Measurements from ENCODE around the gene GOLGA1.
"Not testable (repeated sequence)": the region's sequence is repeated elsewhere in the genome, so short reads cannot be mapped to it uniquely, and the experiment has no call there.

Gene GOLGA1

GRCh38 chr9:124940894-124941678, at the start of gene GOLGA1:
TSS of gene GOLGA1 (minus strand) at chr9:124941083. CDS start at chr9:124938711, 2,372 bp downstream.
- peak; percentile 94 for DNase-seq

- DNase-seq = no peak
Measured at GRCh38 chr9:124983698-124984097, 42.8 kb upstream of the GOLGA1 start.

GRCh38 chr9:124980431-124980830, 39.5 kb upstream of the GOLGA1 start:
- no peak for DNase-seq

DNA sequence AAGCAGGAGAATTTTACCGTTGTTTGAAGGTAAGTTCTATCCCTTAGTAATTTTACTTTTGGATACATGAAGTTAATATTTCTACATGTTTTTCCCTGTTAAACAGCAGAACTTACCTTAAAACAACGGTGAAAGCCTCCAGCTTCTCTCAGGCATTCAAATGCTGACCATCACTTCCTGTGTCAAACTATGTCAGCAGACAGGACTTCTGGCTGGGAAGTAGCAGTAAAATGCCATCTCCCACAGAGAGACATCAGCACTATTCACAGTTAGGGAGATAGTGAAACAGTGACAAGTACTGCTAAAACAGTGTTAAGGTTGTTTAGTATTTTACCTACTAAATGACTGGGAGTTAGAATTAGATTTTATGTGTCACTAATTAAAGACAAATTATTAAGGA, 34.2 kb upstream of the GOLGA1 start:
- no peak for DNase-seq

GRCh38 chr9:124973807-124974206, 32.9 kb upstream of the GOLGA1 start:
- no peak for DNase-seq

- no peak for DNase-seq
Measured at GRCh38 chr9:124972241-124972770, 31.4 kb upstream of the GOLGA1 start.

DNA sequence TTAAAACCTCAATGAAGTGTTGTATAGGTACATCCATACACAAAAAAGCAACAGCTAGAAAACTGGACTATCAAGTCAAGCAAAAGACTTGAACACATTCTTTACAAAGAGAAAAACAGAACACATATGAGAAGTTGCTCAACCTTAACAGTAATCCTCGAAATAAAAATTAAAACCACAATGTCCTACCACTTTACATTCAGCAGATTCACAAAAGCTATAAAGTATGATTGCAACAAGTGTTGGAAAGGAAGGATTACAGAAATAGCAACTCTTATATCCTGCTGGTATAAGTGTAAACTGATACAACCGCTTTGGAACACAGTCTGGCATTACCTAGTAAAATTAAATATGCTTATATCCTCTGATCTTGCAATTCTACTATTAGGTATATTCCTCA, 28.5 kb upstream of the GOLGA1 start:
- no peak for DNase-seq

DNA sequence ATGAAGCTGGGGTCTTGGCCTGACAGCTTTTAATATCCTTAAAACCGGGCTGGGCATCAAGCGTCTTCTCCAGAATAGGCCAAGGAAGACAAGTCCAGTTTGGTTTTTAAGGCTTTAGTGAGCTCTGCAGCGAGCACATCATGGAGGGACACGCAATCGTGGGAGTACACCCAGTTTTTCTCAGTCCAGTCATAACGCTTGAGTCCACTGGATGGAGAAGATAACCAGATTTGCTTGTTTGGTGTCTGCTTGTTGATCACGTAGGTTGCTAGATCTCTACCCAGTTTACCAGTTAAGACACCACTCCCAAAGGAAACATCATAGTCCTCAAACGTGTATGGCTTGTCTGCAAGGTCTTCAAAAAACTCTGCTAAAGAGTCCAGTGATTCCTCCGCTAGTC, 27.4 kb upstream of the GOLGA1 start:
- DNase-seq = no peak

- peak; percentile 13 to 52 for DNase-seq
Measured at GRCh38 chr9:124965775-124966568, 25.1 kb upstream of the GOLGA1 start.

DNA sequence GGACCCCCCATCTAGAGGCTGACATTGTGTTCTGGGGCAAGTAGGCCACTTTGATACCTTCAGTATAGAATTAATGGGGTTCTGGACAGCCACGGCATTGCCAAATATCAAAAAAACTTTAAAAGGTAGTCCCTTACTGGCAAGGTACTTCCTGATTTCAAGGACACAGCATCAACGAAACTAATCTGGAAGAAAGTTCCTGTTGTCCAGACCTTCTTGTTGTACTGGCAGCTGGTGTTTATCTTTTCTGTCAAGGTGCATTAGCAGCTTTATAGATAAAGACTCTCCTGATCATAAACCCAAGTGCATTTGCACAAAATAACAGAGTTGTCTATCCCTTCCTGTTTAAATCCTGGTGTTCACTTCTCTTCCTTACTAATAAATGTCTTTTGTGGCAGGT, 23.7 kb upstream of the GOLGA1 start:
- DNase-seq = no peak

DNA sequence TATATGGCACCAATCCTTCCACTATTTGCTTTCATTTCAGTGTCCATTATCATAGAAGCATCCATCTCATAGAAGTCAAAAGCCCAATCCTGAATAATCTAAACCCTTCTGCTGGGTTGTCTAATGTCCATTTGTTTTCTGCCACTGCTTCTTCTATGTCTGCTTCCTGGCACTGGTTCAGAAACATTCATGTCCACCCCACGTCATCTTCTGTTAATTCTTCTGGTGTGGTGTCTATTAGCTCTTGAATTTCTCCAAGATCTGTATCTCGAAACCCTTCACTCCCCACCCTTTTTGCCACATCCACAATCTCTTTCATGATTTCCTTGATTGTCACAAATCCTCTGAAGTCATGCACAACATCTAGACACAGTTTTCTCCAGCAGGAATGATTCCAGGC, 23.2 kb upstream of the GOLGA1 start:
- DNase-seq = no peak

GRCh38 chr9:124960409-124960752, 19.5 kb upstream of the GOLGA1 start:
- no peak for DNase-seq

DNA sequence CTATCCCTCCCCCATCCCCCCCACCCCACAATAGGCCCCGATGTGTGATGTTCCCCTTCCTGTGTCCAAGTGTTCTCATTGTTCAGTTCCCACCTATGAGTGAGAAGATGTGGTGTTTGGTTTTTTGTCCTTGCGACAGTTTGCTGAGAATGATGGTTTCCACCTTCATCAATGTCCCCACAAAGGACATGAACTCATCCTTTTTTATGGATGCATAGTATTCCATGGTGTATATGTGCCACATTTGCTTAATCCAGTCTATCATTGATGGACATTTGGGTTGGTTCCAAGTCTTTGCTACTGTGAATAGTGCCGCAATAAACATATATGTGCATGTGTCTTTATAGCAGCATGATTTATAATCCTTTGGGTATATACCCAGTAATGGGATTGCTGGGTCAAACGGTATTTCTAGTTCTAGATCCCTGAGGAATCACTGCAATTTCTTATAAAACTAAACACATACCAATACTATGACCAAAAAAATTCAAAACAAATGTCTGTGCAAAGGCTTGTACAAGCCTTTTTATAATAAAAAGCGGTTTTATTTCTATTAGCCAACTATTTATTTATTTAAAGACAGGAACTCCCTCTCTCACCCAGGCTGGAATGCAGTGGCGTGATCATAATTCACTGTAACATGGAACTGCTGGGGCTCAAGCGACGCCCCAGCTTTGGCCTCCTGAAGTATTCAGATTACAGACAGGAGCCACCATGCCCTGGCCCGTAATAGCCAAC, 19.0 kb upstream of the GOLGA1 start:
- not testable (repeated sequence) for DNase-seq

- no peak for DNase-seq
Measured at GRCh38 chr9:124954255-124954654, 13.4 kb upstream of the GOLGA1 start.

DNA sequence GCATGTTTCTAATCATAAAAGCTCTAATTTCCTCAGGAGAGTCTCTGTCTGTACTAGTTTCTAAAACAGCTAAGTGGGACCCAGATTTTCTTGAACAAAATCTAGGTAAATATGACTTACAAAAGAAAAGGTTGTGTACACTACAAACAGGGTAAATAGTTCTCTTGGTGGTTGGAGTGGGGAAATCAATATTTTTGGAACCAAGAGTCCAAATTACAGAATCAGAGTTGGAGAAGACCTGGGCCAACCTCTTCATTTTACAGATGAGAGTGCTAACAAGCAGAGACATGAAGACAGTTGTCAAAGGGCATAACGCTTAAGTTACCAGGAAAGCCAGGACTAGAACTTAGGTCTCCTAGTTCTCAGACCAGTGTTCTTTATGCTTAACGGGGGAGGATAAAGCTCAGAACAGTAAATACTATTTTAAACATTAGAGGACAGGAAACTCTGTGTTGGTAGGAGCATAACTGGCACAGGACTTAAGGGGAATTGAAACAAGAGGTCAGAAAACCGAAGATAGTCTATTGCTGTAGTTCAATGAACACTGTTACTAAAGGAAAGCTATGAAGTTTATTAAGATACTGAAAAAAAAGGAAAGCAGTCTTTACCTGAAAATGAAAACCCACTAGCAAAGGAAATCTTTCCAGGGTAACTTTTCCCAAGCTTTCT, 9.3 kb upstream of the GOLGA1 start:
- DNase-seq = no peak

- DNase-seq = no peak
Measured at GRCh38 chr9:124949387-124949786, 8.5 kb upstream of the GOLGA1 start.

GRCh38 chr9:124947727-124948391, 7.0 kb upstream of the GOLGA1 start:
- DNase-seq = no peak

- no peak for DNase-seq
Measured at GRCh38 chr9:124946167-124946566, 5.3 kb upstream of the GOLGA1 start.

DNA sequence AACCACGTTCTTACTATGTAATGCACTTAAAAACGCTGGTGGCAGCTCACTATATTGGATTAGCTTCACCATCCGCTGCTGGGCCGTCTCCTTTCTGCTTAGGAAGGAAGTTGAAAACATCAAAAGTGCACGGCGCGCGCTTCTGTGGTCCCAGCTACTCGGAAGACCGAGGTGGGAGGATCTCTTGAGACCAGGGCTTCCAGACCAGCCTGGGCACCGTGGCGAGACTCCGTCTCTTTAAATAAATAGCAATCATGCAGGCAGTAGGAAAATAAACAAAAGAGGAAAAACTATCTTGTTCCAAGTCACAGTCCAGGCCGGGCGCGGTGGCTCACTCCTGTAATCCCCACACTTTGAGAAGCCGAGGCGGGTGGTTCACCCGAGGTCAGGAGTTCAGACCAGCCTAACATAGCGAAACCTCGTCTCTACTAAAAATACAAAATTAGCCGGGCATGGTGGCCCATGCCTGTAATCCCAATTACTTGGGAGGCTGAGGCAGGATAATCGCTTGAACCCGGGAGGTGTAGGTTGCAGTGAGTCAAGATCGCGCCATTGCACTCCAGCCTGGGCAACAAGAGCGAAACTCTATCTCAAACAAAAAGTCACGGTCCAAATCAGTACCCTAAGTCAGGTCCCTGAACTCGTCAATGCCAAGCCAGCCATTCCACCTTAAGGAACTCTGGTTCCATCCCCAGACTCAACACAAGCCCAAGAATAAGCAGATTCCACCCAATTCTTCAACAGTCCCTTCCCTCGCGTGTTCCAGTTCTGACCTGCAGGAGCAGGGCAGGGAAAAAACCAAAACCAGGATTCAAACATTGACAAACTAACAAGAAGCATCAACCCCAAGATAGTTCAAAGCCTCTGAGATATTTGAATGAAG, 1.0 kb upstream of the GOLGA1 start:
- peak; percentile 70 to 78 for DNase-seq

DNA sequence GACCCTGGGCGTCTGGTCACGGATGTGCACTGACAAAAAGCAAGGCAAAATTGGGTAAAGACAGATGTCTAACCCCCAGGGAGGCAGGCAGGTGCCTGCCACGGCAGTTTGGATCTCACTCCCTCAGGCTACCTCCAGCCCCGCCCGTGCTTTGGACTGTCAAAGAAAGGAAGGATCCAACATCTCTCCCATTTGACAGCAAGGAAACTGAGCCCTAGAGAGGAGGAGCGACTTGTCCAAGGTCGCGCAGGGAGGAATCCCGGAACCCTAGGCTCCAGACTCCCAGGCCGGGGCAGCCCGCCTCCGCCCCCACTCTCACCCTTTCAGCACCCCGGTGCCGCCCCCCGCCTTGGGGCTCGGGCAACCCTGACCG, 376 bp downstream of the GOLGA1 start:
- no peak for DNase-seq

- DNase-seq = no peak
Measured at GRCh38 chr9:124939944-124940343, 939 bp downstream of the GOLGA1 start.
